BLaER1 (cell line): ENCODE measurements around the gene DERL2.

ENCODE experiments used
- H3K27ac ChIP-seq: shearing (Covaris generic); formaldehyde crosslinking; 2 replicates; pipeline ENCODE4 v1.8.1; 2022
- H3K27me3 ChIP-seq: shearing (Covaris generic); formaldehyde crosslinking; 2 replicates; pipeline ENCODE4 v1.8.1; 2022
- H3K36me3 ChIP-seq: shearing (Covaris generic); formaldehyde crosslinking; 2 replicates; pipeline ENCODE4 v1.8.1; 2022
- H3K4me1 ChIP-seq: shearing (Covaris generic); formaldehyde crosslinking; 2 replicates; pipeline ENCODE4 v1.8.1; 2022
- H3K4me2 ChIP-seq: shearing (Covaris generic); formaldehyde crosslinking; 2 replicates; pipeline ENCODE4 v1.8.1; 2022
- H3K4me3 ChIP-seq: shearing (Covaris generic); formaldehyde crosslinking; 2 replicates; pipeline ENCODE4 v1.8.1; 2022
- H3K9ac ChIP-seq: shearing (Covaris generic); formaldehyde crosslinking; 2 replicates; pipeline ENCODE4 v1.8.1; 2022
- H3K9me3 ChIP-seq: shearing (Covaris generic); formaldehyde crosslinking; 2 replicates; pipeline ENCODE4 v1.8.1; 2022
- H4K20me1 ChIP-seq: shearing (Covaris generic); formaldehyde crosslinking; 2 replicates; pipeline ENCODE4 v1.8.1; 2022
- Cebpa-rat ChIP-seq: shearing (Covaris generic); IDR thresholded peaks from 2 replicates; pipeline ENCODE4 v1.8.1; 2022

Gene DERL2

DNA sequence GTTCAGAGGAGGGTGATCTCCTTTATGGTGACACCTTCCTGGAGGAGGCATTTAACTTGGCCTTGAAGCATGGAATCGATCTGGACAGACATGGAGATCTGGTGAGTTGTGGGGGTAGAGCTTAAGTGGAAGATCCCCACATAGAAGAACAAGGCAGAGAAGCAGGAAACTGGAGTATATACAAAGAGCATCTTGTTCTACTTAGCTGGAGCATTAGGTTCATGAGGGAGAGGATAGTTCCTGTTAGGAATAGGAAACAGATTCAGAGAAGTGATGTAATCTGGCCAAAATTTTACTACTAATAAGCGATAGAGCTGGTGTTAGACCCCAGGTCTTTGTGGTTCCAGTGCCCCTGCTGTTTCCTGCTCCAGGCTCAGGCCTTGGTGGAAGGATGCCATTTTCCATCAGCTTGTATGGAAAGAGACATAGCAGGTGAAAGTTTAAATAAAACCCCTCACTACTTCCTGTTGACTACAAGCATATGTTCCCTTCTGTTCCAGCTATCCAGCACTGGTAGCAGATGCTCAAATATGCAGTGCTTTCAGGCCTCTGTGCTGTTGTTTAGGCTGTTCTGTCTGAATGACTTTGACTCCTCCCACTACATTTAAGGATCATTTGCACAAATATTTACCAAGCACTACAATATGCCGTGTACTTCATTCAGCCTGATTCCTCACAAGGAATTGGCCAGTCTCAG, 56.6 kb downstream of the DERL2 start:
- no peak overlapping the region for H3K4me3 ChIP-seq
- peaks cover 100% of the 10 kb centered on the region for H3K36me3 ChIP-seq
- TF ChIP-seq Cebpa-rat: no peak
- H3K27me3 ChIP-seq: no peaks in the 10 kb centered on the region
- no peaks in the 10 kb centered on the region for H3K9me3 ChIP-seq
- no peak overlapping the region for H3K4me2 ChIP-seq
- no peak overlapping the region for H3K27ac ChIP-seq
- peaks cover 12% of the 10 kb centered on the region; the same call in 1 of the 2 replicates for H3K4me1 ChIP-seq
- no peak overlapping the region for H3K9ac ChIP-seq
- H4K20me1 ChIP-seq: peaks cover 66% of the 10 kb centered on the region

DNA sequence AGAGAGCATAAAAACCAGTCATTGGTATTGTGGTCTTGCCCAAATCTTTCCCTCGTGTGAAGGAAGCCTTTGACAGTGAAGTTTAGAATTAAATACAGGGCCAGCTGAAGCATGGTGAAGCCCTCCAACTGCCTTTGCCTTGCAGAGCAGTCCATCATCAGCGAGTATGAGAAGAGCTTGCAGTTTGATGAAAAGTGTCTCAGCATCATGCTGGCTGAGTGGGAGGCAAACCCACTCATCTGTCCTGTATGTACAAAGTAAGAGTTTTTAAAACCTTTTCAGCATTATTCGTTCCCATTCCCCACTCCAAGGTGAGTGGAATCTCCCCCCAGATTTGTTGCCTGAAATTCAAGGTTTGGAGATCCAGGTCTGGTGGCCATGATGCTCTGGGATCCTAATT, 60.2 kb downstream of the DERL2 start:
- H3K9ac ChIP-seq: no peak overlapping the region
- no peaks in the 10 kb centered on the region for H3K9me3 ChIP-seq
- no peak overlapping the region for H3K4me3 ChIP-seq
- no peak overlapping the region for H3K27ac ChIP-seq
- no peaks in the 10 kb centered on the region for H3K27me3 ChIP-seq
- peaks cover 96% of the 10 kb centered on the region for H3K36me3 ChIP-seq
- H3K4me2 ChIP-seq: no peak overlapping the region
- peaks cover 23% of the 10 kb centered on the region for H3K4me1 ChIP-seq
- peaks cover 53% of the 10 kb centered on the region for H4K20me1 ChIP-seq
- TF ChIP-seq Cebpa-rat: no peak

DNA sequence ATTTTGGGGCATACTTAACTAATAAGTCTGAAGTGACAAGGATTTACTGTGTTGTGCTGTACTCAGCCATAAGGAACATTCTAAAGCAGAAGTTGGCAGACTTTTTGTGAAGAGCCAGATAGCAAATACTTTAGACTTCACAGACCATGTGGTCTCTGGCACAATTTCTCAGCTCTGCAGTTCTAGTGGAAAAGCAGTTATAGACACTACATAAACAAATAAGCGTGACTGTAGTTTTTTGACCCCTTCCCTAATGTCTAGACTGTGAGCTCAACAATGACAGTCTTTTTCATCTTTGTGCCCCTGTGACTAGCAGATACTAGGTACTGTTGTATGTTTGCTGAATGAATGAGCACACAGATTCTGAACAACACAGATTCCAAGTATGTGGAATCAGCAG, 61.1 kb downstream of the DERL2 start:
- Histone ChIP-seq H3K36me3 (peaks cover 87% of the 10 kb centered on the region), H3K4me1 (peaks cover 25% of the 10 kb centered on the region), H3K27me3 (no peaks in the 10 kb centered on the region), H4K20me1 (peaks cover 45% of the 10 kb centered on the region), H3K9me3 (no peaks in the 10 kb centered on the region), H3K4me3 (no peak overlapping the region), H3K9ac (no peak overlapping the region), H3K4me2 (no peak overlapping the region), H3K27ac (no peak overlapping the region)
- no peak for TF ChIP-seq Cebpa-rat

DNA sequence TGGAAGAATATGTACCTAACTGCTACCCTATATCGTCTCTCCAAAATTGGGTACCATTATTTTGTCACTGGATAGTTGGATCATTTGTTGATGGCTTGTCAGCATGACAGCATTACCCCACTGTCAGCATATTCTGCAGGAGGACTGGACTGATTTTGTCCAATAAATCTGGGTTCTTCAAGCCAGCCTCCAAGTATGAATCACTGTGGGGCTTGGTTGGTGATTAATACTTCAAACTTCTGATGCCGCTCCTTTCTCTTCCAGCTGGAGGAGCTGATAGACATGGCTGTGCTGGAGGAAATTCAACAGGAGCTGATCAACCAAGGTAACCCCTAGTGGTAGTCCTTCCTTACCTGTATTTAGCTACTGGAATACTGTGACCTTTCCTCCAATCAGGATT, 63.5 kb downstream of the DERL2 start:
- no peak overlapping the region for H3K4me3 ChIP-seq
- no peak overlapping the region for H3K9ac ChIP-seq
- H3K4me1 ChIP-seq: peaks cover 34% of the 10 kb centered on the region
- no peak for TF ChIP-seq Cebpa-rat
- no peaks in the 10 kb centered on the region for H3K27me3 ChIP-seq
- 0 out of 2 replicates have a peak overlapping the region, but pooled peaks have one; percentile 78 for H3K4me2 ChIP-seq
- H3K9me3 ChIP-seq: no peaks in the 10 kb centered on the region
- peaks cover 44% of the 10 kb centered on the region for H4K20me1 ChIP-seq
- H3K36me3 ChIP-seq: peaks cover 67% of the 10 kb centered on the region
- H3K27ac ChIP-seq: no peak overlapping the region
